Epithelial cell of esophagus (primary cell): ENCODE results near the gene NLGN1.

Experiments used
- DNase-seq: peaks from one replicate; pipeline ENCODE4 v3.0.0; 2010; ENCODE audit warnings: low read depth
- H3K4me3 ChIP-seq: 2 replicates; pipeline ENCODE4 v1.5.1; 2011; ENCODE audit warnings: mild to moderate bottlenecking, low read length, control low read depth
- CTCF ChIP-seq: IDR thresholded peaks from 2 replicates; pipeline ENCODE4 v1.5.1; 2011; ENCODE audit warnings: low read depth, mild to moderate bottlenecking, low read length, control low read depth, inconsistent platforms; ENCODE audit not compliant: insufficient read depth; ENCODE audit errors: missing control alignments

The NLGN1 gene

GRCh38 chr3:174061731-174062130, 664.2 kb downstream of the NLGN1 start:
- DNase-seq, result no peak

GRCh38 chr3:174062923-174063322, 665.4 kb downstream of the NLGN1 start:
- no peak for DNase-seq
- TF ChIP-seq CTCF, result no peak
- no peak overlapping the region for H3K4me3 ChIP-seq

More at GRCh38 chr3:174061731-174062130, 664.2 kb downstream of the NLGN1 start:
- TF ChIP-seq CTCF, result no peak
- no peak overlapping the region for H3K4me3 ChIP-seq

GRCh38 chr3:174068035-174068434, 670.5 kb downstream of the NLGN1 start:
- DNase-seq, result no peak
- TF ChIP-seq CTCF, result no peak
- no peak overlapping the region for H3K4me3 ChIP-seq

DNA sequence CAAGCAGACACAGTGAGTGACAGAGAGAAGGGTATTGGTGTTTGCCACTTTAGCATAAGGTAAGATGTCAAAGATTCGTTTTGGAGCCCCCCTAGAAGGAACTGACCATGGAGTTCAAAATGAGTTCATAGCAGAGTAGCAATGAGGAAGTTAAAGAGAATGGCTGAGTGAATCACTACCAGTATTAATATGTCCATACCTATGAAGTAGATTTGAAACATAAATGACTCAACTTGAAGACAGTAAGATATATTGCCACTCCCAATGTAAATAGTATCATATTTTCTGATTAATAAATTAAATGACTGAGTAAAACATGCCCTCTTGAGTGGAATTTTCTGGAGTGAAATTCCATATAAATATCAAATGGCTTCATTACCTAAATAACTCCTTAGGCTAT, 675.1 kb downstream of the NLGN1 start:
- DNase-seq, result peak; percentile 46
- no peak overlapping the region for H3K4me3 ChIP-seq
- TF ChIP-seq CTCF, result no peak

DNA sequence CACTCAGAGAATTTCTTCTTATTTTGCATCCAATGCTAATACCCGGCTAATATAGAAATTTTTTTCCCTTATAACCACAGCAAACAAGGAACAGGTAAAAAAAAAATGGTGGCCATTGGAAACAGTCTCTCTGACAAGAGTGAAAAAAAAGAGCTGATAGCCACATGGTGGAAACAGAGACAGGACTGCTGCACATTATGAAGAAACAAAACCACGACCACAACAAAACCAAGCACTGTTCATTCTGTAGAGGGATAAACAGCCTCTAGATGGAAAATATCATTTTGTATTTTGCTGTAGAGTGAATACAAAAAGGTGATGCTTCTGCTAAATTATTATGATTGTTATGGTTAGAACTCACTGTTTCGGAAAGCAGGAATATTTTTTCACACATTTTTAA, 686.2 kb downstream of the NLGN1 start:
- no peak overlapping the region for H3K4me3 ChIP-seq
- no peak for TF ChIP-seq CTCF
- DNase-seq, result no peak

DNA sequence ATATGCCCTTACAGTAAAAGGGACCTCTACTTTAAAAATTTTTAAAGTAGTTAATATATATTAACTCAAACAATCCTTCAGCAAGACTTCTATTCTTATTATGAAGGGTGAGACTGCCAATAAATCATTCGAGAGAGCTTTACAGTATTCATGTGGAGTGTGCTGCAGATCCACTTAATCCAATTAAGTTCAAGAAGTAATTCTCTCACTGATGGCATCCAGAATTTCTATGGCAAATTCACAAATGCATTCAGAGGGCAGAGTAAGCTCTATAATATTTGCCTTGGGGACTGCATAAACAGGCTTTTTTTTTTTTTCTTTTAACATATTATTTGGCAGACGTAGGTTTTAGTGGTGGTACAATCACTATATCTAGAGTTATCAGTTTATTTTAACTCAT, 692.0 kb downstream of the NLGN1 start:
- H3K4me3 ChIP-seq, result no peak overlapping the region
- no peak for TF ChIP-seq CTCF
- no peak for DNase-seq

DNA sequence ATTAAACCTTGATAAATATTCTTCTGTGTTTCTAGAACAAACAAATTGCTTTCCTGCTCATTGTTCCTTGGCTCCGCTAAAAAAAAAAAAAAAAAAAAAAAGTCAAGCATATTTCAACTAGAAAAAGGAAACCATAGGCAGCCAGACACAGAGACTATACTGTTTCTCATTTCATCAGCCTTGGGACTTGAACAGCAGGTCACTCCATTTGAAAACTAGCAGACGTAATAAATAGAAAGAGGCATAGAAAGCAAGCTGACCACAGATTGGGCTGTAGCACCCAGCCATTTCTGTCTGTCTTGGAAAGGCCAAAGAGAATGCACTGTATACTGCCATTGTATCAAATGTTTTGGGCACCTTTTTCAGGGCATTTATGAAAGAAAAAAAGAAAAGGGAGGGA, 697.1 kb downstream of the NLGN1 start:
- no peak for DNase-seq
- no peak overlapping the region for H3K4me3 ChIP-seq
- TF ChIP-seq CTCF, result no peak
